GM18502 (cell line): Measurements from ENCODE around the gene CCNI.
"Not testable (repeated sequence)": the region's sequence is repeated elsewhere in the genome, so short reads cannot be mapped to it uniquely, and the experiment has no call there.

Experiments
- ATAC-seq: cut with Tn5 transposase; IDR thresholded peaks from one replicate; pipeline ENCODE4 v1.9.1; 2021; ENCODE audit warnings: mild to moderate bottlenecking; ENCODE audit not compliant: unreplicated experiment, poor library complexity

Gene CCNI

DNA sequence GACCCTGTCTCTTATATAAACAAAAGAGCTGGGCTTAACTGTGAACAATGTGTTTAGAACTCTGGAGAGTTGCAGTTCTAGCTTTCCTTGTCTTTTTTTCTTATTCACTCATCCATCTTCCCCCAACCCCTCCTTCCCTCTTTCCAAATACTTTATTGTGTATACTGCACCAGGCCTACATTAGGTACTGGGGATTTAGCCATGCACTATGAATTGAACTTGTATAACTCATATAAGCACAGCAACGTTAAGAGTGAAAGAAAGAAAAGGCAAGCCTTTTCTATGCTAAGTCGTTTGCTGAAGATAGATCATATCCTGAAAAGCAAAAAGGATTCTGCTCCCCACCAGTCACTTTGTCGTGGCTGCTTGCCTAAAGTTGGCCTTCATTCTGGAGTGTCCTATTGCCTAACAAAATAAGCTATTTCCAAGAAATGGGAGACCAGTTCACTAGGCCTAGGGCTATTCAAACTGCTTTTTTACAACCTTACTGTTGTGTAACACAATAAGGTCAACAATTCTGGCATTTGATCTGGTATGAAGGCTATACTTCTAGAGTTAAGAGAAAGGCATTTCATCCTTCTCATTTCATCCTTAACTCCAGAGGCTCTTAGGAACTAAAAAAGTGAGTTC is 32.2 kb downstream of the CCNI start:
- ATAC-seq = no peak

DNA sequence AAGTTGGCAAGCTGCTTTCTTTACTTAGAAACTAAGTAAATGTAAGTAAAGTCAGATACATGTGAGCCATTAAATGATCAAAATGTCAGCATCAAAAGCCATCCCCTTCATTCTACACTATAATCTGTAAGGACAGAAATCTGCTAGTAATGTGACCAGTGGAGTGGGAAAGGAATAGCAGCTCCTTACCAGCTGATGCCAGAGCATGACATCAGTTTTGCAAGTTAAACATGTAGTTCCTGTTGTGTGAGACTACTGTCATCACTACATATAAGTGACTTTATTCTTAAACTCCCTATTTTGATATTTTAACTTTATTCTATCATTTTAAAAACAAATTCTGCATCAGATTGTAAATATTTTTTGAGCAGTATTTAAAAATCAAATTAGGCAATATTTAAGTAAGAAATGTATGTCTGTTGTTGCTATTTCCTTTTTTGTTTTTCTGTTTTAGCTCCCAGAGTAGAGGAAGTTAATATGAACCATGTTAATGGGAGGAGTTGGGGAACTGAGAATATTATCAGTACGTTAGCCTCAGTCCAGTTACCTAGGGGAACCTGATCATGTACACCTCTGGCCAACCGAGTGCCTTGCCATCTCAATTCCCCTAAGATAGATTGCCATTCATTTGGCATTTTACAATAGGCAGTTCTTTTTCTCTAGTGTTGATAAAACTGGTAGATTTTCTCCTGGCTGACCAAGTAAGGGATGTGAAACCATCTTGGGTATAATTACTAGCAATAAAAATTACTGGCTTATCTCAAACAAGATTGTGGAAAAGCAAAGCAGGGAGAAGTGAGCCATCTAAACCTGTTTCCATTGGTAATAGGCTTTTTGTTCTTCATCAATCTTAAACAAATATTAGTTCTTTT is 34.7 kb downstream of the CCNI start:
- ATAC-seq = no peak

DNA sequence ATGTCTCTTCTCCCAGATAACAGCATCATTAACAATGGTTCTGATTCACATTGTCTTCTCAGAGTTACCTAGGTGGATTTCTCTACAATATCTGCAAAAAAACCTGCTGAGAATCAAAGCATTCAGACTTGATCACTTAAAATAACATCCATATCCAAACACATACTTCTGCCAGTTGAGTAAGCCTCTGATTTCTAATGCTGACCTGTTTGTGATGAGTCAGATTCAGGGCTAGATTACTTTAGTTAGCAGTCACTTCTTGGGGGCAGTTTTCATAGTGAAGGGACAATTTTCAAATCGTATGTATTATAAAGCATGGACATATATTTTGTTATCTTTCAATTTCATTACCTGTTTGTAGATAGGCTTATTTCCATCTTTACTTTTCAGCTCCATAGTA is 35.5 kb downstream of the CCNI start:
- ATAC-seq = no peak

DNA sequence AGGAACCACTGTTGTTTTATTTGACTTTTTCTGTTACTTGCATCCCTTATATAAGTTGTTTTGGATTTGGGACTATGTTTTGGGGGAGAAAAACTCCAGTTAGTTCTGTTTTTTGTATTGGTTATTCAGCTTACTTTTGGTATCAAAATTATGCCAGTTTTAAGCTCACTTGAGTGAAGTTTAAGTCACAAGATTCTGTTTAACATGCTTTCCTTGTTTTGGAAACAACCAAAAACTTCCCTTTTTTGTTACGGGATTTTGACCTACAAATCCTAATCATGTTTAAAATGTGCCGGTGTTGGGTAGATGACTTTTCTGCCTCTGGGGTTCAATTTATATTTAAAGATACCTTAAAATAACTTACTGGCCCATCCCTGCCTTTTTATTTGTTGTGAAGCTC is 36.0 kb downstream of the CCNI start:
- no peak for ATAC-seq

DNA sequence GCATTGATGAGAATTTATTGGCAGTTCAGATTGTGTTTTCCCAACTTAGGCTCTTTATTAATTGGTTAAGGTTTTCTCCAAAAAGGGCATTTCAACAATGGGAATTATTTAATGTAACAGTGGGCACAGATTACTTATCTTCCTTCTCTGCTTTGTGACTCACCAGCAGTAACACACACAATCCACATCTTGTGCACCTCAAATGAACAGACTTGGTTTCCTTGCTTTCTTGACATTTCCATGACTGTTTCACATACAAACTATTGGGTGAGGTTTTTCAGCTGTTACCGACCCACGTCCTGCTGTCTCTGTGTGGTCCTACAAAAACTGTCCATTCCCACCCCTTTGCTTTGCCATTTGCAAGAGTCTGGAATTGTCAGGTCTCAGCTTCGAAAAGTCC is 38.1 kb downstream of the CCNI start:
- ATAC-seq = no peak

DNA sequence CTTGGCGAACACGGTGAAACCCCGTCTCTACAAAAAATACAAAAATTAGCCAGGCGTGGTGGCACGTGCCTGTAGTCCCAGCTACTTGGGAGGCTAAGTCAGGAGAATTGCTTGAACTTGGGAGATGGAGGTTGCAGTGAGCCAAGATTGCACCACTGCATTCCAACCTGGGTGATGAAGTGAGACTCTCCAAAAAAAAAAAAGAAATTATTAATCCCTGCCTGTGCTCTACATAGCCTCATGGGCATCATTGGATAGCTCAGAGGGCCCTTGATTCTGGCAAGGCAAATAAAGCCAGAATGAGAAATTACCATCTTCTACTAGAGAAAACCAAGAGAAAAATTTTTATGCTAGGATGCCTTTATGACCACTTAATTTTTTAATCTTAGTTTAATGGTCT is 38.6 kb downstream of the CCNI start:
- not testable (repeated sequence) for ATAC-seq

DNA sequence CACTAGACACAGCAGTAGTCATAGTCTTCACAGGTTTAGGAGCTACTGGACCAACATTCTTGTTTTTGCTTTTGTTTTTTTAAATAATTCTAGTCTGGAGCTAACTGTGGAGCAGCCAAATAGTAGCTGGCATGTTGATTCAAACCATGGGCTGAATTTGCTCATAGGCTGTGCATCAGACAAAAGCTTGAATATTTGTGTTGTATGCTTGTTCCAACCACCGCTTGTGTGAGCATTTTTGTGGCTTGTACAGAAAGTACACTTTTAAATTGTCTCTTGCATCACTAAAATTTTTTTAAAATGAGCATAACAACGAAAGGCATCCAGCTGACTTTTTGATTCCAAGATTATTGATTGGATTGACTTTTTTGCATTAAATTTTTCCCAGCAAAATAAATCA is 39.6 kb downstream of the CCNI start:
- no peak for ATAC-seq

DNA sequence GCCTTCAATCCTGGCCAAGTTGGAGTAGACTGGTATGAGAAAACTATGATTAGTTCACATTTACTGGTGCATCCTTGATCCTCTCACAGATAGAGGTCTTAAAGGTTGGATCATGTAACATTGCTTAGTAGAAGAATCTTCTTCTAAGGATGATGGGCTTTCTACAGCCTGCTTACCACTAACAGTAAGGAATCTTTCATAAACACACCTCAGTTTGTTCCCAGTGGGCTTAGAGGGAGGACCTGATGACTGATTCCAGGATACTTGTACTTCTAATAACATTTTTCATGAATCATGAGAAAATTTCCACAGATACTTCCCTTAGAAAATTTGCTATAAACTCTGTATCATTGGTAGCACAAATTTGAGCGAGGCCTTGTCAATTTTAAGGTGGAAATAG is 40.6 kb downstream of the CCNI start:
- no peak for ATAC-seq

DNA sequence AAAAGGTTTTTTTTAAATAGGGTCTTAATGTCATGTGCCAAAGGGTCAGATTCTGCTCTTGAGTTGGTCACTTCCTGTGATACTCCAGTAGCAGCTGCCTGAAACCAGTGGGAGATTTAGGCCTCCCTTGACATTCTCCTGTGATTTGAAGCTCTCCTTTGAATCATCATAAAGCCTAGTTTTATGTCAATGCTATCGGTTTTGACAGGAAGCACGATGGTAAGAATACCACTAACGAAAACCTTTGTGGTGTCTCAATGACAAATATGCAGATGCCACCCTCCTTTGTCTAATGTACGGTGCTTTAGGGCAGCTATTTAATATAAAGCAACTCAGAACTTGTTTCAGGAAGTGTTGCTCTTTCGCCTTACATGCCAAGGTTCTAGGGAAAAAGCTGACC is 44.2 kb downstream of the CCNI start:
- no peak for ATAC-seq

DNA sequence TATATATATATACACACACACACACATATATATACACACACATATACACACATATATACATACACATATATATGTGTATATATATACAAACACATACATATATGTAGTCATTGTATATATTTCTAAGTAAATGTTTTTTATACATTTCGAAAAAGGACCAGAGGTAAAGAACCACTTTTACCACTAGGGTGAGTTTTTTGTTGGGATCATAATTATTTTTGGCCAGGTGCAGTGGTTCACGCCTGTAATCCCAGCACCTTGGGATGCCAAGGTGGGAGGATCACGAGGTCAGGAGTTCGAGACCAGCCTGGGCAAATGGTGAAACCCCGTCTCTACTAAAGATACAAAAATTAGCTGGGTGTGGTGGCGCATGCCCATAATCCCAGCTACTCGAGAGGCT is 46.0 kb downstream of the CCNI start:
- not testable (repeated sequence) for ATAC-seq

DNA sequence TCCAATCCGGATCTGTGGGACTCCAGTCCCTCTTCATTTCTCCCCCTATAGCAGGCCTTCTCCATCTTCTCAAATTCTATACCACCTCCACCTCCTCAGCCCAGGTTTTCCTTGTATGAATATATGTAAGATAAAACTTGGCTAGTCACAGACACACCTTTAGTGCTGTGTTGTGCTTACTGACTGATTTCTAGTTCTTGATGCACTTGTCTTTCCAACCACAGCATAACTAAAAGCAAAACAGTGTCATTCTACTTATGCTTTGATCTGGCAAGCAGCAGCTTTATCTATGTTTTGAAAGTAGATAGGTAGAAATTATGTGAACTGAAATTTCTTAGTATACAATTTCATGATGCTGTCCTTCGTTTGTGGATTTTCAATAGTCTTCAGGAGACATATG is 47.5 kb downstream of the CCNI start:
- ATAC-seq = no peak

DNA sequence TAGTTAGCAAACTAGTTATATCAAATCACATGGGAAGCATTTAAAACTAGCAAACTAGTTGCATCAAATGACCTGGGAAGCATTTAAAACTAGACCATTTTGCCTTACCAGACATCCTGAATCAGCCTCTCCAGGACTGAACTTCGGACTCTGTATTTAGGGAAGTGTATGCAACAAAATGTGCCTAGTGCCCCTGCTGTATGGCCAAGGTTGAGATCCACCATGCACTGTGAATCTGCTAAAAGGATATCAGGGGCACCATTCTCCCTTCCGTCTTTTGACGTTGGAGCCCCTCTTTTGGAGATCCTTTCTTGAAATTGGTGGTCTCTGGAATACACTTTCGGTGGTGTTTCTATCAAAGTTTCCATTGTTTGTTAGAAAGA is 49.5 kb downstream of the CCNI start:
- peak; percentile 6 for ATAC-seq

DNA sequence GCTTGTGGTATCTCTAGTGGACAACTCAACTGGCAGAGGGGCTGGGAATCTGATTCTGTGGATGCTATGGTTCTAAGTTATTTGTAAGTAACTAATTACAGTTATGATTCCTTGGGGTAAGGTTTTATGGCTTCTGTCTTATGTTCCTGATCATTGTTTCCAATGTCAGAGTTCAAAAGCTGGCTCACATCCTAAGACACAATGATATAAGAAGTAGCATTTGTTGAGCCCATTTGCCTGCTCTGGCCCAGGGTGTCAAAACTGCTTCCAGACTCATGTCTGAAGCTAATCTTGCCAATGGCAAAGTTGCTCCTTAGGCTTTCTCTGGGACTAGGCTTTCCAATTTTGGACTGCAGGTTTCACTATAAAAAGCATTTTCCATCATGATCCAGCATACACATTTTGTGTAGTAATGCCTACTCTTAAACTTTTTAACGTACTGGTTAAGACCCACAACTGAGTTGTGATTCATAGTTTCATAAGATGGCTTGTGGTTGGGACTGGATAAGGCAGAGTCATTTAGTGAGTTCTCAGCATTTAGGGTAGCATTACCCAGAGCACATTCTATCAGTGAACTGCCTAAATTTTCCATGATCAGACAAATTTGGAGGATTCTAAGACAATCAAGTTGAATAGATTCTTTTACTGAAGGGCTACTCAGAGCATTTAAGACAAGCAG is 50.0 kb downstream of the CCNI start:
- ATAC-seq = peak; percentile 90

DNA sequence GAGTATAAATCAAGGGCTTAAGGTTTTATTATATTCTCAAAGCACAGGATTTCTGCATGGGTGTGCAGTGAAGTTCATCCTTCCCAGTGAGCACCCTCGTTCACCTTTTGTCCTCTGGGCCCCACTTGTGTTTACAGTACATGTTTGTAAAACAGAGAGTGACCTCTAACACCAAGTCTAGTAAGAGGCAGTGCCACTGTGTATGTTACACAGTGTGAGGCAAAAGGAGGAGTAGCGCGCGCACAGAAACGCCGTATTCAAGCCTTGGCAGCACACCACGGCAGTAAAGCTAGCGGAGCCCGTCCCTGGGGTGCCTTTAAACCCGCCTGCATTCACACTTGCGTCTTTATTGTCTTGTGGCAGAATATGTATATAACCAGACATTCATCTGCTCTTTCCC is 51.9 kb downstream of the CCNI start:
- ATAC-seq = no peak

DNA sequence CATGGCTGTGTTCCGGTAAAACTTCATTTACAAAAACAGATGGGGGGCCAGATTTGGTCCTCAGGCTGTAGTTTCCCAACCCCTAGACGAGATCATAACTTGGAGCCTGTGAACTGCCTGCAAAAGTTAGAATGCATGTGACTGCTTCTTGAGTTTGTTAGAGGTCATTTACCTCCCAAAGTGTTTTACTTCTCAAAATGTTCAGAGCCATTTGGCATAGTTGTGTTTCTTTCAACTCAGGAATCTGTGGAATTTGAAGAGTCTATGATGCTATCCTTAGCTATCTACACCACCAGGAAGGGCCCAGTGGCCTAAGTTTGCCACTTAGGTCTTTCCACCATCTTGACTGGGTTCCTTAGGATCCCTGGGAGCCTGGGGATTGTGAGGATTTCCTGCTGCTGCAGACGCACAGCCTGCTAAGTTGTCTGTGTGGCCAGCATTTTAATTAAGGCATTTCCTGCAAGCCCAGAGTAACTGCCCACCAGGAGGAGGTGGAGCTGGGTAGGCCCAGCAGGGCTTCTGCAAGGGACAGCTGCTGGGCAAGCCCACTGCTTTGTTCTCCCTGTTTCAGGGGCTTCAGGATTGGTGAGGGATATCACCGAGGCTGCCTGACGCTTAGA is 53.1 kb downstream of the CCNI start:
- ATAC-seq = no peak

DNA sequence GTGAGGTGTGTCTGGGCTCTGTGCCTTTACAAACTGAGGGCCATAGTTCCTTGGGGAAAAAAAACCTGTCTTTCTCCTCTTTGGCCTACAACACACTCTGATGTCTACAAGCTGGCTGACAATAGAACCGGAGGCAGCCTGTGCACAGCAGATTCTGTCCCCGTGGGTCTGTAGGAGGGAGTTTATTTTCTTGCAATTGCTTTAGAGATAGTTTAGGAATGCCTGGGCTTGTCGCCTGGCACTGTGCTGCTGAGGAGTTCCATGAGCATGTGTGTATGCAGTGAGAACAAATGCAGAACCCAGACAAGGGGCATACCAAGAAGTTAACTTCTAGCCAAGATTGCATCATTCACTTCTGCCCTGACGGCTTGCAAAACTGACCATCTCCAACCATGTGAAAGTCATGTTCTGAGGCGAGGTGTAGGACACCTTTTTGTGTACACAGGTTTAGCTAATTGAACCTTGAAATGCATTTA is 54.1 kb downstream of the CCNI start:
- ATAC-seq = no peak

DNA sequence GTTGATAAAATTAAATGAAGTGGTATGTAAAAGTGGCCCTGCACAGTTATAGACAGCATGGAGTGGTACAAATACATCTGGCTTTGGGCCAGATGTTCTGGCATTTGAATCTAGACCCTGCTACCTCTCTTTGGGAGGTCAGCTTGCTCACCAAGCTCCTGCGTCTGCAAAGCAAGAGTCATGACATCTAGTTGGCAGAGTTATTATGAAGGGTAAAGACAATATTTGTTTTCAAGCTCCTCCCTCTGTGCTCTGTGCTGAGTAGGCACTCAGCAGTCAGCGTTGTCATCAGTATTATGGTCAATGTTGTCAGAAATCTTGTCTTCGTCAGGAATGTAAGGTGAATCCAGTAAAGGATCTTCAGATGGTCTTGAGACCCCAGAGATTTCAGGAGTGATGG is 55.8 kb downstream of the CCNI start:
- no peak for ATAC-seq

DNA sequence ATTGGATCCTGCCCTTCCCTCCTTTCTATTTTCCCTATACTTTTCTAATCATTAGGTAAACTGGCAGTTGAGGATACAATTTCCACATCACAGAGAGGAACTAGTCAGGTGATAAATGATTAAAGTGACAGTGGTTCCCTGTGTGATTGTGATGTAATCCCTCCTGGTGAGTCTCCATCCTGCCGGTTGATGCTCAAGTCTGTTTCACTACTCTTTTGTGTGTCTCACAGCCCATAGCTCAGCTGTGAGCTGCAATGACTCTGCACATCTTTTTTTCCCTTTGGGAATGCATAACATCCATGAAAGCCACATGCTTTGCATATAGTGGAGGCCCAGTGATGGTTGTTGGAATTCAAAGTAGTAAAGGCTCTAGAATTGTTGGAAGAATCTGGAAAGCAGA is 60.4 kb downstream of the CCNI start:
- no peak for ATAC-seq

DNA sequence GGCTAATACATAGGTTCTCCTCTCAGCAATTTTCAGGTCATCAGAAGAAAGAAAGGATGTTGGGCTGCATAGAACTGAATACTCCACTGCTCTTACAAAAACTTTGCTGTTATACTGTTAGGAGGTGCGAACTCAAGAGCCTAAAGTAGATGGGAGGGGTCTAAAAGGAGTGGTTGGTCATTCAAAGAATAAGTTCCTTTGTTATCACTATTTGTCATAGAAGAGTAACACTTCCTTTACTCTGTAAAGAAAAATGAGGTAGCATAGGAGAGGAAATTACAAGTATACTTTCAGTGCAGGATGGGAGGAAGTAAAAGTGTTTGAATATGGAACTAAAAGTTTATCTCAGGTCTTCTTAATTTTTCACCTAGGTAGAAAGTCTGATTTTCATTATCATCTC is 61.5 kb downstream of the CCNI start:
- ATAC-seq = no peak

DNA sequence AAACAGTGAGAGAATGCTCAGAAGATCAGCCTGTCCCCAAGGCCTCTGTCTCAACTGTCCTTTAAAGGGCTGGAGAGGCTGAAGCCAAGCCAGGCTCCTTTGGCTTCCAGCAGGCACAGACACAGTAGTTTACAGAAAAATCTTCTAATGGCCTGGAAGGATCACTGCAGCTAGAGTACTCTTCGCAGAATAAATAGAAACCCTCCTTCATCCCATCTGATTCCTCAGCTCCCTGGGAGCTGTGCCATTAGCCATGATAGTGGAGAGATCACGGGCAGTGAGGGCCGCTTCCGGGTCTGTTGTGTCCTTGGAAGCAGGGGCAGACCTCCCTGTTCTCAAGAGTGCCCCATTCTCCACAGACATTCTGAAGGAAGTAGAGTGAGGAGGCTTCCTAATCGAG is 63.1 kb downstream of the CCNI start:
- ATAC-seq = no peak

DNA sequence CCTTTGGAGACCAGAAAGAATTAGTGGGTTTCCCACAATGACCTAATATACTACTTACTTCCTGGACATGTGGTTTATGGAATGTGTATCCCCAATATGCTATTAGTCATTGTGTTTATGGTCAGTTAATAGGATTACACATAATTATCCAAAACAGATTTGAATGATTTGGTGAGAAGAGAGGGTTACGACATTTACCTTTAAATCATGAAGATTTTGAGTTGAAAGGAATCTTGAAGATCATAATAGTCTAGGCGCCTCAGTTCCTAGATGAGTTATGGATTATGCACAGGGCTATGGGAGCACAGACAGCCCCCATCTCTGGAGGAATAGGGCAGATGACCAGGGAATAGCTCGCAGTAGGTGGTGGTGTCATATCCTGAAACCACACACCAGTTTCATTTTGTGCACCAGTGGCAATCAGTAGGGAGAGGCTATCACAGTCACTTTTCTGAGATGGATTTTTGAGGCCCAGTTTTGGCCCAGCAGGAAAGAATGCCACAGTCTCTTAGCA is 64.9 kb downstream of the CCNI start:
- ATAC-seq = no peak
